Measurements from ENCODE around the gene OLFML1.
"Not testable (repeated sequence)": the region's sequence is repeated elsewhere in the genome, so short reads cannot be mapped to it uniquely, and the experiment has no call there.

OLFML1 gene

DNA sequence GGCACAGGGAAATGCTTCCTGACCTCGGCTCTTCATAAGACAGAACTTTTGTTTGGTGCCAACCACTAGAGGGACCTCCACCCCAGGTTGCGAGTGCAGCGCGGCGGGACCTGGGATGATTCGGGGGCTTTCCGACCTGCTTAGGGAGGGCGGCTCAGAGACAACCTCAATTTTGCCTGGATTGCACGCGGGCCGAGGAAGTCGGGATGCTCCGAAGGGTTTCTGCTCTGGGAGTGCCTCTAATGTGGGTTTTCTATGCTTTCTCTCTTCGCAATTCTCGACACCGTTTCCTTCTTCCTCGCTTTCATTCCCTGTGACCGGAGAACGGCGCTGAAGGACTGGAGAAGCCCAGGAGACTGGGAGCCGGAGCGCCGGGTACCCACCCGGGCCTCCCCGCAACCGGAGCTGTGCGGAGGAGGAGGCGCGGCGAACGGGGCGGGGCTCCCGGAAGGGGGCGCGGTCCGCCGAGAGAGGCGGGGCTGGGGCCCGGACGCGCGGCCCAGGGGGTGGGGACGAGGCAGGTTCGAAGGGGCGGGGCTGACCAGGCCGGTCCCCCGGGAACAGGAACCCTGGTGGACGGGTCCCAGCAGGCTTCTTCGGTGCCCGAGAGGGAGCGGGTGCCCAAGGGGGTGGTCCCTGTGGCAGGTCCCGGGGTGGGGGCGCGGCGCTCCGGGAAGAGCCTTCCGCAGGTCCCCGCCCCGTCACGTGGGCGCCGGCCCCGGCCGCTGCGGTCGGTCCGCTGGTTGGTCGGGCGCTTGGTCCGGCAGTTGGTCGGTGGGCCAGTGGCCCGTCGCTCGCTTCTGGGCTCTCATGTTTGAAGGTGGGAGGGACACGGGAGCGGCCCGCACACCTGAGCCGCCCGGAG lies 28.2 kb downstream of the OLFML1 start, which contains the start of gene PPFIBP2:
Gene PPFIBP2 (plus strand): TSS at position 766 of the 865 bp plus-strand sequence. CDS start 35,477 bp downstream, outside the sequence.
- DNase-seq = peak; percentile 57 to 71 (median 70)

DNA sequence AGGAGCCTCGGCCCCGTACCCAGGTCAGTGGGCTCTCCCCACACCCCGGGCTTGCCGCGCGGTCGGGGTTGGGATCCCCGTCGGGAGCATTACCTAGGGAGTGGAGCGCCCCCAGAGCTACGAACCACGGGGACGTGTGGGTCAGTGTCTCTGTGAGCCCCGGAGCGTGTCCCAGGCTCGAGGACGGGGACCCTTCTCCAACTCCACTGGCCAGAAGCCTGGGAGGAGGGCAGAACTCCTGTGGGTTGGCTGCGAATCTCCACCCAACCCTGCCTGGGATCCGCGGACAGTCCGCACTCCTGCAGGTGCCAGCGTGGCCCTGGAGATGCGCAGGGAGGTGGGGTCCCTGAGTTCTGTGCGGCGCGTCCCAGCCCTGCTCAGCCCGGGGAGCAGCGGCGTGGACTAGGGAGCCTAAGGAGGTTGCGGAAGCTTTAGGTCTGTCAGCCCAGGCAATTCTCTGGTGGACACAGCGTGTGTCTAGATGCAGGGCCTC lies 28.8 kb downstream of the OLFML1 start:
- DNase-seq = no peak

DNA sequence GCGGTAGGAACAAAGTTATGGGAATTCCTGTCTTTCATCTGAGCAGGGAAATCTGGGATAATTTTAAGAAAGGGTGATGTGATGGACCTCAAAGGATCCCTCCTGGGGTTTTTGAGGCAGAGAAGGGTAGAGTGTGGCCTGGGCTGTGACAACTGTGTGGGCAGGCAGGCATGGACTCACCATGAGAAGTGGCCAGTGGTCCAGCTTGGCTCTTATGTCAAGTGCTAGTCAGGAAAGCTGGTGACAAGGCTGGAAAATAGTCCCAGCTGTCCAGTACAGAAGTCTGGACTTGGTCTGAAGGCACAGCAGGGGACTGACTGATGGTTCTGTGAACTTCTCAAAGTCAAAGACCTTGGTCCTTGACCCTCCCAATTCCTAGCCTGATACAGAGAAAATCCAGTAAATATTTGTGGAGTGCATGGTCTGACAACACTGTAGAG lies 30.2 kb downstream of the OLFML1 start:
- no peak for DNase-seq

DNA sequence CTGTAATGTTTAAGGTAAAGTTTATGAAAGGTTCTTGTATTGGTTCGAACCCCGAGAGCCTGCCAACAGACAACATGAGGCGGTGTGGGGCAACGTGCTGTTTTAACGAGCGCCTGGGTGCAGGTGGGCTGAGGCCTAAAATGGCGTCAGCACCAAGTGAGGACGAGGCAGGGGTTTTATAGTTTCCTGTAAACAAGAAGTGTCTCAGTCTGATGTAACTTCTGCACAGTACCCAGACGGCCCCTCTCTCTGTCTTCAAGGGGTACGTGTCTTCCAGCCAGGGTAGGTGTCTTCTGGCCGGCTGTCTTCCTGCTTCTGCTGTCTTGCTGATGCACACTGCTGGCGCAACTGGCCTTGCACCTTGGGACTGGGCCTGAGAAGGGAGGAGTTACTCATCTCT lies 31.2 kb downstream of the OLFML1 start:
- DNase-seq = no peak

DNA sequence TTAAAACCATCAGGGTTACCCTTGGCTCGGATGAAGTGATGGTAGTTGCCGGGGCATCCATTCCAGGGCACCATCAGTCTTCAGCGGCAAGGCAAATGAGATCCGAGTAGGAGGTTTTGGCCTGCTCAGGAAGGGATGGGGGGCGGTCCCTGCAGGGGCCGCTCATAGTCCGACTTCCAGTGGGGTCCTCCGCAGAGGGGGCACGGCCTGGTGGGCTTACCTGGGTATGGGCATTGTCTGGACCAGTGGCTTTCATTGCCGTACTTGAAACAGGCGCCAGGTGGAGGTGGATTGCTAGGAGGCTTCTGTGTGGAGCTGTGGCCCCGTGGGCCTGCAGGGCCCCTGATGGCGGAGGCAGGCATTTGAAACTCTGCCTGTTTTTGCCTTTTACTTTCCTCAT lies 32.4 kb downstream of the OLFML1 start:
- DNase-seq = not testable (repeated sequence)

DNA sequence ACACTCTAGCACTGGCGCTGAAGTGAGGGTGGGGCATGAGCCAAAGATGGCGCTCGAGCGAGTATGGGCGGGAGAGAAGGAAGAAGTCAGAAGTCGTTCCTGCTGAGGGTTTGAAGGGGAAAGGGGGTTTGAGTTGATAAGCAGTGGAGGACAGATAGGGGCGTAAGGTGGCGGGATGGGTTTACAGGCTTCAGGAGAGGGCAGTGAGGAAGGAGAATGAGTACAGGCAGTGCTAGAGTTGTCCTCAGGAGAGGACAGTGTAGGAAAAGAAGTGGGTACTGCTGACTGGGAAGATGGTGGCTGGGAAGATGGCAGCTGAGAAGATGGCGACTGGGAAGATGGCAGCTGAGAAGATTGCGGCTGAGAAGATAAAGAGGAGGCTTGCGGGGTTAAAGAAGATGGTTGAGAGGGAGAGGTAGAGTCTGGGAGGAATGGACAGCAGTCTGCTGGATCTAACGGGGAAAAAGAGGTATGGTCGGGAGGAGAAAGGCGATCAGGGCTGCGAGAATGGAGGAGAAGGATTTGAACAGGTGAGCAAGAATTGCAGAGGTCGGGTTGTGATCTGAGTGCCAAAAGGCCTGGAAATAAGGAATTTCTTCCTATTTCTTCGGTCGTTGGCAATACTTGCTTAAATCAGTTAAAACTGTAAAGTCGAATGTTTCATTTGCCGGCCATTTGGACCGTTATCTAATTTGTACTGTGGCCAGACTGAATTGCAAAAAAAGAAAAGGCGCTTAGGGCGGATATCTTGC lies 33.7 kb downstream of the OLFML1 start:
- DNase-seq = no peak

DNA sequence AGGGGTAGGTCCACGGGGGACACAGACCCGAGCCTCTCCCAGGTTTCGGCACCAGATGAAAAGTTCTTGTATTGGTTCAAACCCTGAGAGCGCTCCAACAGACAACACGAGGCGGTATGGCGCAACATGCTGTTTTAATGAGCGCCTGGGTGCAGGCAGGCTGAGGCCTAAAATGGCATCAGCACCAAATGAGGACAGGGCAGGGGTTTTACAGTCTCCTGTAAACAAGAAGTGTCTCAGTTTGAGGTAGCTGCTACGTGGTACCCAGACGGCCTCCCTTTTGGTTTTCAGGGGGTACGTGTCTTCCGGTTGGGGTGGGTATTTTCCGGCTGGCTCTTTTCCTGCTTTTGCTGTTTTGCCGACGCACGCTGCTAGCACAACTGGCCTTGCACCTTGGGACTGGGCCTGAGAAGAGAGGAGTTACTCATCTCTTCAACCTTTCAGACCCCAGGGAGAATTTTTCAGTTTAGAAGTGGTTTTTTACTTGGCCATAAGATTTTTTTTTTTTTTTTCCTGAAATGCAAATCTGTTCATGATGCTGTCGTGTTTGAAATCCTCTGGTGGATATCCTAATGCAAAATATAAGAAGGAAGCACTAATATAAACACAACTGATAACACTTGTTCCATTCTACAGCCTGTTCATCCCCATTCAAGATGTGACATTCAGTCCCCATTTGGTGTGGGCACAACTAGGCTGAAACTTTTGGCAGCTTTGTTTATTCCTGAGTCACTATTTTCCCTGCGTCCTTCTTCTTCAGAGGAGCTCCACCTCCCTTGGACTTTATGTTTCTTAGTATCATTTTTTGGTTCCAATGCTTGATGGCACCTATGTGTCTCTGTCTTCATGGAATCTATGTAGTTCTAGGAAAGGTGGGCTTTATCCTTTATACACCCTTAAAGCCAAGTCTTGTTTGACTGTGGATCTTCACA lies 35.0 kb downstream of the OLFML1 start:
- DNase-seq = no peak

DNA sequence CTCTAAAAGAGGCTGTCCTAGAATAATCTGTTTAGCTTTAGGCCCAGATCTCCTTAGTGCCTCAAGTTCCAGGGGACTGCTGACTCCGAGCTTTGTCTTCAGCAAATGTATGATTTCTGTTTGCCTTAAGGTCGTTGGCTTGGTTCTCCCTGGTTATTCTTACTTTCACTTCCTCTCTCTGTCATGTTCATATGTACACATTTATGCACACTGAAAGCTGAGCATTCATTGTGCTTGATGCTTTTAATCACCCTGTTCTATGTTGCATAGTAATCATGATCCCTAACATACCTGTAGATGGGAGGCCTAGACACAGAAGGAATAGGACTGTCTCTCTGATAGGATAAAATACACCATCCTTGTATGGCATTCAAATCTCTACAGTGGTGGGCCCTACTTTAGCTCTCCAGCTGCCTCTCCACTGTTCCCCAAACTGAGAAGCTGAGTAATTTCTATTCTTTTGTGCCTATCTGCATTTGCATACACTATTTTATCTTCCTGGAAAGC lies 35.7 kb downstream of the OLFML1 start:
- DNase-seq = no peak

DNA sequence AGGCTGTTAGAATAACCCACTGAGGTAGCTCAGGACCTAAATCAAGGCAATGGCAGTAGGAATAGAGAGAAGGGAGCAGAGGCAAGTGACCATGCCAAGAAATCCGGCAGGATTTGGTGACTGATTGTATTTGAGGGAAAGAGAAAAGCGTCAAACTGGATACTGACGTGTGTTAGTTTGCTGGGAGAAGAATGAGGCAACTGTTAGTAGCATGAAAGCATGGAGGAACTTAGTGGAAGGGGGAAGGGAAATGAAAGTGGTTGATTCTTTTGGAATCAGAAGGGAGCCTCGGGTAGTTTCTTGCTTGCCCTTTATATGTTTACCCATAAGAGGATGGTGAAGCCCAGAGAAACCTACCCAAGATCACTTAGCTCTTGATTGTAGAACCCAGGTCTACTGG lies 36.8 kb downstream of the OLFML1 start:
- DNase-seq = no peak

DNA sequence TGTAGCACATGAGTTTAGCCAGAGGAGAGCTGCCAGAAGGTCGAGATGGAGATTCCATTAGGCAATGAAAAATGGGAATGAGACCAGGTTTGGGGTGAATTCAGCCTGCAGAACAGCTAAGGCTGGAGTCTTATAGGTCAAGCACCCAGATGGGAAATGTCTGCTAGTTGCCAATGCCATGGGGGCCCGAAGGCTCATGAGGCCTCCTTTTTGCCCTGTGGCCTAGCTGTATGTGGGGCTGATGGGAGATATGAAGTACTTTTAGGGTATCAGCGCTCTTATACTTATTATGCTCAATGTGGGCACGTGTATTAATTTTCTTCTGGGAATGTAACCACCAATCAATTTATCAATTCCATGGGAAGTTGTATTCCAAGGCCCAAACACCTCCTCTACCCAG lies 37.2 kb downstream of the OLFML1 start:
- DNase-seq = no peak

DNA sequence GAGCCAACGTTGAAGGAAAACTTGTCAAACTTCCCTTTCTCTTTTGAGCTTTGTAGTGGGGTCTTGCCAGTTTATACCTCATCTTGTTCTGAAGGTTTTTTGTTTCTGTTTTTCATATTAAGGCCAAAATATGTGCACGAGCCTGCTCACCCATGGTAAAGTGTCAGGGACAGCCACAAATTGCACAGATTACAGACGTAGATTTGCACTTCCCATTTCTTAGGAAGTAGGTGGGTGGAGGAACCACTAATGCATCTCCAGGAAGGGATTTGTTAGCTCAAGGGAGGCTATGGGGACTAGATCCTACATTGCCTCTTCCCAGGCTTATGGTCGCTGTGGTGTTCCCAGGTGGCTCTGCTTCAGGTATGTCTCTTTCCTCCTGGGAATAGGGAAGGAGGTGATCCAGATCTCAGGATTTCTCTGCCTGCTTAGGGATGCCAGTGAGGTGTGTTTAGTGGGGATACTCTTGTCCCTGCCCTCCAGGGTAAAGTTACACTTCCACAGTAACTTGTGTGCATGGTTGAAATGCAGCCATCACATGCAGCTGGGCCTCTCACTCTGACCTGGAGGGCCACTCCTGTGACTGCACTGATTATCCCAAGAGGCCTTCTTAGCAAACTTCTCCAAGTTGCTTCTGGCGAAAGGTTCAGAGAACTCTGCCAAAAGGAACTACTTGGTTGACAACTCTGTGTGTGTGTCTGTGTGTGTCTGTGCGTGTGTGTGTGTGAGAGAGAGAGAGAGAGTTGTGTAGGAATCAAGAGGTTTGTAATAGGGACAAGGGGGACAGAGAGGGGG lies 38.3 kb downstream of the OLFML1 start:
- no peak for DNase-seq

DNA sequence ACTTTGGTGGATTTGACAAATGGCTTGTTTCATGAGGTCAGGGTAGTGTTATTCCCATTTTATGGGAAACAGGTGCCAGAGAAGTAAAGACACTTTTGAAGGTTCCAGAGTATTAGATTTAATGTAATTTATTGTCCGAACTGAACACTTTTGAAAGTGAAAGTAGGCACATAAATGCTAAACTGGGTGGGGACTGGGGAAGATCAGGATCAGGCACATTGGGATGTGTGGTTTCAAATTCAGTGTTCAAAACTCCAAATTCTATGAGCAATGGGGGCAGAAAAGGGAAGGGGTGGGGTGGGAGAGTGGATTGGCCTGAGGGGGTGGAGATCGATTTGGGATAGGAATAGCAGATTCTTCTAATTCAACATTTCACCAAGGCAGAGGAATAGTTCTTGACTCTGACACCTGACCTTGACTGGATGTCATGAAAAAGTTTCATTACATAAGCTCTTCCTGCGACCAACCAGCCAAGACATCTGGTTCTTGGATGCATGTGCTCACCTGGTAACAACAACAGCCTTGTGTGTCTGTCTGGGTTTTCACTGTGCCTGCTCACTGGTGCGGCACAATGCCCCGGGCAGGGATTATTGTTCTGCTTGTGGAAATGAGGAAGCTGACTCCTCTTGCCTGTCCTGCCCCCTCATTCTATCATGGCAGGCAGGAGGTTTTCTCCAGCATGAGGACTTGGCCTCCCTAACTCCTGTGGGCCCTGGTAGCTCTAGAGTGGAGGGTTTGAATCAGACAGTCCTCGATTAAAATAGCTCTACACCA lies 39.3 kb downstream of the OLFML1 start:
- no peak for DNase-seq

DNA sequence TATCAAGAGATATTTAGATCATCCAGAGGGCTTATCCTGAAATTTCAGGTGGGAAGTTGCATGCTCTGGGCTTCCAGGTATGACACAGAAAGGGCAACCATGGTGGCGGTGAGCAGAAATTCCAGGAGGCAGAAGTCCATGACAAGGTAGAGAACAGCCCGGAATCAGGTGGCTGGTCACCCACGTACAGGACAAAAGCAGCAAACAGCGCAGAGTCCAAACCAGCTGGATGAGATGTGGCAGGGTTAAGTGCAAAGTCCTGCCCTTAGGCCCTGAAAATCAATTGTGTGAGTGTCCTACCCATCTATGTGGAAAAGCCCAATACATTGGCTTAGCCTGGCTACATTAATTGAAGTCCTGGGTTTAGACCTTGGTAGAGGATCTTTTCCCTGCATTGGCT lies 40.1 kb downstream of the OLFML1 start:
- DNase-seq = no peak

DNA sequence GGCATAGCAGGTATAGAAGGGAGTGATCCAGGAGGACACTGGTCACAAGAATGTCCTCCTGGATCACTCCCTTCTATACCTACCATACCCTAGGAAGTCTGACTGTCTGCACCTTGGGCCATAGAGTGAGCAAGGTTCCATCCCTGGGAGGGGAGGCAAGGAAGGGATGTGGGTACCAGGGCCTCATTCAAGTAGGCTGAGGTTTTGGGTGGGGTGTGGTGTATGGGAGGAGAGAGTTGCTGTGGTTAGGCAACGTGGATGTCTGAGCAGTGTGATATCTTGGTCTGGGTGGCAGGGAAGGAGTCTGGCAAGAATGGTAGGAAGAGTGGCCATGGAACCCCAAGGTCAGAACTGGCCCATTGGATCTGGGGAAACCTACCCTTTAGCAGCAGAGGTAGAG lies 41.7 kb downstream of the OLFML1 start:
- DNase-seq = no peak

DNA sequence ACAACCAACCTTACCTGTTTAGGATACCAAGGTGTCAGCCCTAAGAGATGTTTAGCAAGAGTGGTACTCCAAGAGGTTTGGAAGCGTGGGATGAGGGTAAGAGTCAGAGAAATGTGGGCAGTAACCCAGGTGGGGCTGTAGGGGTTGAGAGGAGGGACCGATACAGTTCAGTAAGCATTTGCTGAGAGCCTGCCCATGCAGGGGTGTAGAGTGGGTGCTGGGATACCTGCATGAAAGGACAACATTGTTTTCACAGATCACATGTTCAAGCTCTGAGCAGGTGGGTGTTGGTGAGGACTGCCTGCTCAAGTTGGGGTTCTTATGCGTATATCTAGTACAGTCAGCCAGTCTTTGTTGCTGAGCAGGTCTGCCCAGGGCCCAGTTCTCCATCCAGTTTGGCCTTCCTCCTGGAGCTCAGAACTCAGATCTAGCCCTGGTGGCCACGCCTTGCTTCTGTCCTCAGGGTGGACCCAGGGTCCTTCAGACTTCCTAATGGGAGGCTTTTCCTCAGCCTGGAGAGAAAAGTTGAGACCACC lies 43.3 kb downstream of the OLFML1 start:
- DNase-seq = no peak

DNA sequence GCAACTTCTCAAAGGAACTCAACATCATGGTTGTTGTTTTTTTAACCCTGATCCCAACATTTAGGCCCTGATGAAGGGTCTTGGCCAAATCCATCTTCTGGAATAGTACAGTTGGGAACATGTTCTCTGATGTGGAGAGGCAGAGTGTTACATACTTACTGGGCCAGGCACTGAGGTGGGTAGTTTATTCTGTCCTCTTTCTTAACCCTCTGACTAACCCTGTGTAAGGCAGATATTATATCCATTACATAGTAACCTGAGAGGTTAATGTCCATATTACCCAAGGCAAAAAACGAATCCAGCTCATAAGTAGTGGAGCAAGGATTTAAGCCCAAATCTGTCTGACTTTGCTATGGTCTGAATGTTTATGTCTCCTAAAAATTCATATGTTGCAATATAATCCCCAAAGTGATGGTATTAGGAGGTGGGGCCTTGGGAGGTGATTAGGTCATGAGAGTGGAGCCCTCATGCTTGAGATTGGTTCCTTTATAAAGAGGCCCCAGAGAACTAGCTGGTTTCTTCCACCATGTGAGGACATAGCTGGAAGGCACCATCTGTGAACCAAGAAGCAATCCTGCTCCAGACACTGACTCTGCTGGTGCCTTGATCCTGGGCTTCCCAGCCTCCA lies 44.8 kb downstream of the OLFML1 start:
- no peak for DNase-seq

DNA sequence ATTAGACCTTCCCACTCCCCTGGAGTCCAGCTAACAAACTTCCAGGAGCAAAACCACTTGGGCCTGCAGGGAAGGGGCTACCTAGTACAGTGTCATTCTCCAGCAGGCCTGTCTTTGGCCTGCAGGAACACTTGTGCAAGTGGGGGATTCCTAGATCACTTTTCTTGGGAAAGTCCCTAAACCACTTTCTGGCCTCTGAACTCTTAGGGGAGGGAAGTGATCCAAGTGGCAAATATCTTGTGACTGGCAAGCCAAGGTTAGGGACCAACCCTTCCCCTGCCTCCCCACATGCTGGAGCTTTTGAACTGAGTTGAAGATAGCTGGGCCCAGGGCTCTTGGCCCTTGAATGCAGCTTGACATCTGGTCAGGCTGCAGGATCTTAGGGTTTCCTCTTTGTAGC lies 45.7 kb downstream of the OLFML1 start:
- no peak for DNase-seq

DNA sequence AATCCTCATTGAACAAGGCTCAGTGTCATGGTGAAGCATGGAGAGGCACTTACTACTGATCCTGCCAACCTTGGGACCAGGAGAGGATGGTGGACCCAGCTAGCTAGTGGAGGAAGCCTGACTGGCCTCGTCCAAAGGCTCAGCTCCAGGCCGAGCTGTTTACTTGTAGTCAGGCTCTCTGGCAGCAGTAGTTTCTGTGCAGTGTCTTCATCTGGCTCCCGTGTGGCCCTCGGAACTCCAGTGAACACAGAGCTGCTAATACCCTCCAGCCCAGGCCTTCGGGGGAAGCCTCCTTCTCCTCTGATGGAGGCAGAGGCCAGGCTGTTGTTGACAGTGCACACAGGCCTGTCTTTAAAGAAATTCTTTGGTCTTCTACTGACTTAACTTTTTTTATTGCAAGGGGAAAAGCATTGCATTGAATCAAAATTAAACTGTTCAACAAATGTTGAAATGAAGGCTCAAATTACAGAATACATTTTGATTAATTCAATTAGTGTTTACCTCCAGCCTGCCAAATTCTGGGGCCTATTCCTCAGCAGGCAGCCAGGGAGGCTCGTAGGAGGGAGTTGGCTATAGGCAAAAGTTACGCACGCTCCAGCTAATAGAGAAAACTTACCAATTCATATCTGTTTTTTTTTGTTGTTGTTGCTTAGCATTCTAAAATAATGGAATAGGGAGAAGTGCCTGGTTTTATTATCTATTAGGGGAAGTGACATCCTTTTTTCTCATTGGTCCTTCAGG lies 47.3 kb downstream of the OLFML1 start:
- DNase-seq = no peak

Data from activated CD4-positive, CD25-positive, alpha-beta regulatory T cell (primary cell).